ENCODE results near the gene SH3GLB2.

DNA sequence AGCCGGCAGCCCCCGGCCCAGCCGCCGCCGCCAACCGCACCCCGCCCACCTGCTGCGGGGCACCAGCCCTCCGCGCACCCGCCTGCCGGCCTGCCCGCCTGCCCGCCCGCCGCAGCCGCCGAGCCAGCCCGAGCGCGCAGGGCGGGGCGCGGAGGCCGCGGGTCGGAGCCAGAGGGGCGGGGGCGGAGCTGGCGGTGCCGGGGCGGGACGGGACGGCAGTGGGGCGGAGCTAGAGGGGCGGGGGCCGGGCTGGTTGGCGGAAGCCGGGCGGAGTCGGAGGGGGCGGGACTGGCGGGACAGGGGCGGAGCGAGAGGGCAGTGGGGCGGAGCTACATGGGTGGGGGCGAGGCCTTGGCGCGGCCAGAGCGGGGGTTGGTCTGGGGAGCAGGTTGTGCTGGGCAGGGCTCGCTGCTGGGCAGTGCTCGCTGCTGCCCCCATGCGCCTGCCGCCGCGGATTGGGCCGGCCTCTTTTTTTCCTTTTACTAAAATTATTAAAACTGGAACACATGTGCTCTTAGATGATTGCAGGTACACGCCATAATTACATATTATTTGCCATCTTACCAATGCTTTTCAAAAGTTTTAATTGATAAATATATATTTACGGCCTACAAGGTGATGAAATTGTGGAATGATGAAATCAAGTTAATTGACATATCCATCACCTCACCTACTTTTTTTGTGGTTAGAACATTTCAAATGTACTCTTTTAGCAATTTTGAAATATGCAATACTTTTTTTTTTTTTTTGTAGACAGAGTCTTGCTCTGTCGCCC lies at the start of gene SH3GLB2:
- no peak for TF ChIP-seq EZH2phosphoT487 (IDR thresholded peaks at IDR 0.05; ENCODE audit: borderline replicate concordance)
- TF ChIP-seq, protein P1, sequence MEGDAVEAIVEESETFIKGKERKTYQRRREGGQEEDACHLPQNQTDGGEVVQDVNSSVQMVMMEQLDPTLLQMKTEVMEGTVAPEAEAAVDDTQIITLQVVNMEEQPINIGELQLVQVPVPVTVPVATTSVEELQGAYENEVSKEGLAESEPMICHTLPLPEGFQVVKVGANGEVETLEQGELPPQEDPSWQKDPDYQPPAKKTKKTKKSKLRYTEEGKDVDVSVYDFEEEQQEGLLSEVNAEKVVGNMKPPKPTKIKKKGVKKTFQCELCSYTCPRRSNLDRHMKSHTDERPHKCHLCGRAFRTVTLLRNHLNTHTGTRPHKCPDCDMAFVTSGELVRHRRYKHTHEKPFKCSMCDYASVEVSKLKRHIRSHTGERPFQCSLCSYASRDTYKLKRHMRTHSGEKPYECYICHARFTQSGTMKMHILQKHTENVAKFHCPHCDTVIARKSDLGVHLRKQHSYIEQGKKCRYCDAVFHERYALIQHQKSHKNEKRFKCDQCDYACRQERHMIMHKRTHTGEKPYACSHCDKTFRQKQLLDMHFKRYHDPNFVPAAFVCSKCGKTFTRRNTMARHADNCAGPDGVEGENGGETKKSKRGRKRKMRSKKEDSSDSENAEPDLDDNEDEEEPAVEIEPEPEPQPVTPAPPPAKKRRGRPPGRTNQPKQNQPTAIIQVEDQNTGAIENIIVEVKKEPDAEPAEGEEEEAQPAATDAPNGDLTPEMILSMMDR (conservative IDR thresholded peaks at IDR 0.05; ENCODE audit: low read length) = peak; percentile 51
